Measurements from ENCODE around the gene IDH2. TPM values are rescaled to one million over a fixed set of nuclear protein-coding genes. Genes with fewer than 3 reads are reported as not detected.
A peak's percentile ranks its signal among the peaks of the same experiment; 100 is the strongest.

The IDH2 gene
- total RNA-seq, 6 donors from 2014 or later: 41.5 to 72.1 (median 48.7) TPM

GRCh38 chr15:90059208-90059985, 42.9 kb downstream of the IDH2 start:
- H3K4me3 ChIP-seq: no peak overlapping the region
- WGBS, 2 donors: 20 to 42% methylated on average over 4 to 20 of the region's 21 CpGs
- H3K4me1 ChIP-seq: peaks cover 63 to 77% (median 72%) of the 10 kb centered on the region in 4 donors

GRCh38 chr15:90058775-90059174, 43.5 kb downstream of the IDH2 start:
- Histone ChIP-seq H3K27ac (peak overlapping the region; percentile 76 to 89 (median 86)), H3K27me3 (no peaks in the 10 kb centered on the region), H3K9me3 (no peaks in the 10 kb centered on the region), H3K4me3 (no peak overlapping the region), H3K36me3 (no peaks in the 10 kb centered on the region), H3K4me1 (peaks cover 63 to 77% (median 71%) of the 10 kb centered on the region in 4 donors)
- WGBS, 2 donors: 84 to 87% methylated on average over 3 to 5 of the region's 5 CpGs
- no peak for ATAC-seq (ENCODE audit: low FRiP score in 2 of 2)
- TF ChIP-seq POLR2AphosphoS5 (IDR thresholded peaks at IDR 0.05) (no peak), EP300 (IDR thresholded peaks at IDR 0.05) (no peak), POLR2A (IDR thresholded peaks at IDR 0.05) (no peak)
- TF ChIP-seq, protein P1, sequence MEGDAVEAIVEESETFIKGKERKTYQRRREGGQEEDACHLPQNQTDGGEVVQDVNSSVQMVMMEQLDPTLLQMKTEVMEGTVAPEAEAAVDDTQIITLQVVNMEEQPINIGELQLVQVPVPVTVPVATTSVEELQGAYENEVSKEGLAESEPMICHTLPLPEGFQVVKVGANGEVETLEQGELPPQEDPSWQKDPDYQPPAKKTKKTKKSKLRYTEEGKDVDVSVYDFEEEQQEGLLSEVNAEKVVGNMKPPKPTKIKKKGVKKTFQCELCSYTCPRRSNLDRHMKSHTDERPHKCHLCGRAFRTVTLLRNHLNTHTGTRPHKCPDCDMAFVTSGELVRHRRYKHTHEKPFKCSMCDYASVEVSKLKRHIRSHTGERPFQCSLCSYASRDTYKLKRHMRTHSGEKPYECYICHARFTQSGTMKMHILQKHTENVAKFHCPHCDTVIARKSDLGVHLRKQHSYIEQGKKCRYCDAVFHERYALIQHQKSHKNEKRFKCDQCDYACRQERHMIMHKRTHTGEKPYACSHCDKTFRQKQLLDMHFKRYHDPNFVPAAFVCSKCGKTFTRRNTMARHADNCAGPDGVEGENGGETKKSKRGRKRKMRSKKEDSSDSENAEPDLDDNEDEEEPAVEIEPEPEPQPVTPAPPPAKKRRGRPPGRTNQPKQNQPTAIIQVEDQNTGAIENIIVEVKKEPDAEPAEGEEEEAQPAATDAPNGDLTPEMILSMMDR (IDR thresholded peaks at IDR 0.05): no peak
- DNase-seq: no peak

More at GRCh38 chr15:90059208-90059985, 42.9 kb downstream of the IDH2 start:
- DNase-seq (peak; percentile 92 to 93), ATAC-seq (ENCODE audit: low FRiP score in 2 of 2) (peak; percentile 80 to 87)
- Histone ChIP-seq H3K36me3 (no peaks in the 10 kb centered on the region), H3K9me3 (no peaks in the 10 kb centered on the region), H3K27me3 (no peaks in the 10 kb centered on the region), H3K27ac (peak overlapping the region; percentile 76 to 89 (median 86))
- TF ChIP-seq POLR2A (IDR thresholded peaks at IDR 0.05) (peak in 1 of 4 donors; percentile 63), POLR2AphosphoS5 (IDR thresholded peaks at IDR 0.05) (peak in 1 of 2 donors; percentile 64), EP300 (IDR thresholded peaks at IDR 0.05) (peak in 1 of 4 donors; percentile 5)
- TF ChIP-seq, protein P1 (IDR thresholded peaks at IDR 0.05): no peak

DNA sequence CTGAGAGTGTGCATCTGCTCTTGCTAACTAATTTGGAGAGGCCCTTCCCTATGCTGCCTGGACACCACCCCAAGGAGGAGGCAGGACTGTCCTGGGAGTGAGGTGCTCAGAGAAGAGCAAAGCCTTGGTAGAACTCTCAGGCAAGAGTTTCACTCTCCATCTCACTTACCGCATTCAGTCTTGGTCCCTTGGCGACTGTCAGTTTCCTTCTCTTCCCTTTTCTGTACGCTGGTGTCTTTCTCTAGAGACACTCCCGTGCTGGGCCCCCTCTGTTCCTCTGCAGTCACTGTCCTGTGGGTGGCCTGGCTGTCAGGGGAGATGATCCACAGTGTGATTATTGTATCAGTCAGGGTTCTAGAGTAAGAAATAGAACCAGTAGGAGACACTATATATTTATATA, 44.0 kb downstream of the IDH2 start:
- H3K27me3 ChIP-seq: no peaks in the 10 kb centered on the region
- WGBS, 2 donors: 59 to 80% methylated on average over 4 of the region's 4 CpGs
- H3K36me3 ChIP-seq: no peaks in the 10 kb centered on the region
- ATAC-seq (ENCODE audit: low FRiP score in 2 of 2) (no peak), DNase-seq (no peak)
- no peak overlapping the region for H3K4me3 ChIP-seq
- peaks cover 61 to 74% (median 66%) of the 10 kb centered on the region in 4 donors for H3K4me1 ChIP-seq
- peak overlapping the region; percentile 76 to 89 (median 86) for H3K27ac ChIP-seq
- TF ChIP-seq EP300 (IDR thresholded peaks at IDR 0.05): no peak
- TF ChIP-seq POLR2A (IDR thresholded peaks at IDR 0.05): no peak
- no peak for TF ChIP-seq POLR2AphosphoS5 (IDR thresholded peaks at IDR 0.05)
- TF ChIP-seq, protein P1 (IDR thresholded peaks at IDR 0.05): no peak
- no peaks in the 10 kb centered on the region for H3K9me3 ChIP-seq

DNA sequence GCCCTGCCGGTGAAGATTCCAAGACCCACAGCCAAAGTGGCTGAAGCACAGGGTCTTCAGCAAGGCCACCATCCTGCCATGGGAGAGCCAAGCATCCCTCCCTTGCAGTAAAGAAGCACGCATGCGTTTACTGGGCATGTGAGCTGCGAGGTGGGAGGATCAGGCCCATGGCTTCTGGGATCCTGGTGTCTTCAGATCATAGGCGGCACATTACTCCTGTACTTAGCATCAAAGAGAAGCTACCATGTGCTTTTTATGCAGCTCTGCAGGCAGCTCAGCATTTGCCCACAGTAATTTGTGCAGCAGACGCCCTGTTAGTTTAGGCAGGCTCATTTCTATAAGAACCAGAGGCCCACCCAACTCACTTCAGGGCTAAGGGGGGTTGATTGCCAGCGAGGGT, 45.7 kb downstream of the IDH2 start:
- no peak overlapping the region for H3K4me3 ChIP-seq
- H3K27me3 ChIP-seq: no peaks in the 10 kb centered on the region
- ATAC-seq (ENCODE audit: low FRiP score in 2 of 2) (no peak), DNase-seq (no peak)
- H3K9me3 ChIP-seq: no peaks in the 10 kb centered on the region
- 96 to 97% methylated on average over 5 to 7 of the region's 7 CpGs for WGBS, 2 donors
- no peaks in the 10 kb centered on the region for H3K36me3 ChIP-seq
- H3K4me1 ChIP-seq: peaks cover 43 to 66% (median 53%) of the 10 kb centered on the region in 4 donors
- peak overlapping the region in 1 of 4 donors; percentile 18 for H3K27ac ChIP-seq
- TF ChIP-seq EP300 (IDR thresholded peaks at IDR 0.05) (no peak), POLR2A (IDR thresholded peaks at IDR 0.05) (no peak), POLR2AphosphoS5 (IDR thresholded peaks at IDR 0.05) (no peak)
- TF ChIP-seq, protein P1 (IDR thresholded peaks at IDR 0.05): no peak

Measured in upper lobe of left lung (tissue), 6 donors.